ENCODE measurements around the gene RDM1. TPM values are rescaled to one million over a fixed set of nuclear protein-coding genes. Genes with fewer than 3 reads are reported as not detected.

RDM1 gene
- total RNA-seq, 1 experiment from 2014 or later = 11.7 TPM

- TF ChIP-seq RAD21 (IDR thresholded peaks at IDR 0.05; ENCODE audit: low read depth) (no peak), ZNF274 (IDR thresholded peaks at IDR 0.05; ENCODE audit: low read depth, low read length) (no peak), EZH2phosphoT487 (IDR thresholded peaks at IDR 0.05; ENCODE audit: borderline replicate concordance) (no peak), EGR1 (IDR thresholded peaks at IDR 0.05; ENCODE audit: low read depth) (no peak)
These were observed 53.1 kb downstream of the RDM1 start (continued) for GRCh38 chr17:35877345-35878029.

GRCh38 chr17:35876534-35876933 is 54.0 kb downstream of the RDM1 start:
- Histone ChIP-seq H2AFZ (ENCODE audit: low read depth, low read length, poor library complexity, severe bottlenecking) (no peak overlapping the region), H3K4me1 (ENCODE audit: control insufficient read depth in 1 of 2, insufficient read depth in 2 of 2, low read length in 2 of 2) (no peaks in the 10 kb centered on the region), H3K9me3 (ENCODE audit: control insufficient read depth in 1 of 2, insufficient read depth in 1 of 2, low read depth in 1 of 2, low read length in 2 of 2) (no peaks in the 10 kb centered on the region), H3K79me2 (ENCODE audit: insufficient read depth, low read length) (no peaks in the 10 kb centered on the region), H3K27ac (ENCODE audit: low read depth, low read length) (no peak overlapping the region), H4K20me1 (ENCODE audit: insufficient read depth) (no peaks in the 10 kb centered on the region), H3K9ac (ENCODE audit: low read length) (no peak overlapping the region), H3K27me3 (ENCODE audit: insufficient read depth, low read length) (no peaks in the 10 kb centered on the region), H3K4me3 (replicated peaks in 1 of 2; ENCODE audit: low read depth in 1 of 2, low read length in 2 of 2) (no peak overlapping the region), H3K4me2 (ENCODE audit: low read length) (no peak overlapping the region), H3K36me3 (ENCODE audit: control insufficient read depth in 1 of 2, insufficient read depth in 2 of 2, low read length in 2 of 2) (no peaks in the 10 kb centered on the region), H3K9me2 (ENCODE audit: insufficient read depth) (no peaks in the 10 kb centered on the region)
- BruUV-seq (replicated peaks) = no TSS peak
- intact Hi-C loops (cut with micrococcal nuclease) = no loop called here
- TF ChIP-seq CEBPB (IDR thresholded peaks at IDR 0.05; ENCODE audit: low read depth) = no peak
- no peak for TF ChIP-seq SIN3A (IDR thresholded peaks at IDR 0.05; ENCODE audit: low read depth)
- POLR2A ChIA-PET = no interaction called here
- DNase-seq (ENCODE audit: low read depth, low spot score) (no peak), ATAC-seq (no peak)
- RAD21 ChIA-PET (ENCODE audit: low non-redundant PET in 1 of 2, low total read pairs in 2 of 2, uncharacterized antibody in 2 of 2, unreplicated experiment in 2 of 2) = no interaction called here
- CTCF ChIA-PET = no interaction called here

GRCh38 chr17:35875800-35876139 is 54.8 kb downstream of the RDM1 start:
- Histone ChIP-seq H4K20me1 (ENCODE audit: insufficient read depth) (no peaks in the 10 kb centered on the region), H3K4me1 (ENCODE audit: control insufficient read depth in 1 of 2, insufficient read depth in 2 of 2, low read length in 2 of 2) (no peaks in the 10 kb centered on the region), H3K4me2 (ENCODE audit: low read length) (no peak overlapping the region), H3K9me3 (ENCODE audit: control insufficient read depth in 1 of 2, insufficient read depth in 1 of 2, low read depth in 1 of 2, low read length in 2 of 2) (no peaks in the 10 kb centered on the region), H3K36me3 (ENCODE audit: control insufficient read depth in 1 of 2, insufficient read depth in 2 of 2, low read length in 2 of 2) (no peaks in the 10 kb centered on the region), H3K79me2 (ENCODE audit: insufficient read depth, low read length) (no peaks in the 10 kb centered on the region), H3K9ac (ENCODE audit: low read length) (no peak overlapping the region), H2AFZ (ENCODE audit: low read depth, low read length, poor library complexity, severe bottlenecking) (no peak overlapping the region), H3K4me3 (replicated peaks in 1 of 2; ENCODE audit: low read depth in 1 of 2, low read length in 2 of 2) (no peak overlapping the region), H3K27ac (ENCODE audit: low read depth, low read length) (no peak overlapping the region), H3K9me2 (ENCODE audit: insufficient read depth) (no peaks in the 10 kb centered on the region), H3K27me3 (ENCODE audit: insufficient read depth, low read length) (no peaks in the 10 kb centered on the region)
- ATAC-seq = no peak
- ChIA-PET RAD21 (ENCODE audit: low non-redundant PET in 1 of 2, low total read pairs in 2 of 2, uncharacterized antibody in 2 of 2, unreplicated experiment in 2 of 2) (no interaction called here), POLR2A (no interaction called here), CTCF (no interaction called here)
- intact Hi-C loops (cut with micrococcal nuclease) = no loop called here
- no peak for TF ChIP-seq ATF3 (IDR thresholded peaks at IDR 0.05)
- TF ChIP-seq CBX3 (IDR thresholded peaks at IDR 0.05; ENCODE audit: low read depth) = no peak
- TF ChIP-seq MAX (IDR thresholded peaks at IDR 0.05) = no peak
- TF ChIP-seq EZH2phosphoT487 (IDR thresholded peaks at IDR 0.05; ENCODE audit: borderline replicate concordance) = no peak
- TF ChIP-seq FOSL1 (IDR thresholded peaks at IDR 0.05; ENCODE audit: low read depth) = no peak
- TF ChIP-seq CEBPB (IDR thresholded peaks at IDR 0.05; ENCODE audit: low read depth) = no peak
- TF ChIP-seq RAD21 (IDR thresholded peaks at IDR 0.05; ENCODE audit: low read depth) = no peak
- no peak for TF ChIP-seq TCF7L2 (IDR thresholded peaks at IDR 0.05; ENCODE audit: borderline replicate concordance, extremely low read depth, insufficient read depth, insufficient read length)
- TF ChIP-seq ZBTB33 (IDR thresholded peaks at IDR 0.05; ENCODE audit: extremely low read depth, insufficient replicate concordance, low read length) = no peak
- TF ChIP-seq YY1 (IDR thresholded peaks at IDR 0.05; ENCODE audit: extremely low read depth, insufficient replicate concordance, low read depth, low read length) = no peak
- no peak for TF ChIP-seq SP1 (IDR thresholded peaks at IDR 0.05; ENCODE audit: low read depth)
- TF ChIP-seq SRF (IDR thresholded peaks at IDR 0.05; ENCODE audit: low read depth) = no peak
- no peak for DNase-seq (ENCODE audit: low read depth, low spot score)
- BruUV-seq (replicated peaks) = no TSS peak
